Neural cell (in vitro differentiated cells): ENCODE results near the gene PUM1. TPM values are rescaled to one million over a fixed set of nuclear protein-coding genes. Genes with fewer than 3 reads are reported as not detected.

Source experiments
- H2AFZ ChIP-seq: fragments of 200-600, 300-800 bp; sonication (generic), shearing (Covaris generic); 2 replicates; pipeline ENCODE4 v1.6.0; 2014; ENCODE audit warnings: low read depth, mild to moderate bottlenecking, antibody characterized with exemption, low read length, moderate library complexity
- H3F3A ChIP-seq: fragments of 200-600 bp; shearing (Covaris generic); 2 replicates; pipeline ENCODE4 v1.6.1; 2016; ENCODE audit warnings: mild to moderate bottlenecking, moderate library complexity, mixed read lengths, antibody characterized with exemption, low read length; ENCODE audit not compliant: insufficient read depth, poor library complexity, severe bottlenecking
- H3K27ac ChIP-seq: fragments of 200-600, 300-800 bp; sonication (generic), shearing (Covaris generic); 2 replicates; pipeline ENCODE4 v1.5.1; 2014; ENCODE audit warnings: mild to moderate bottlenecking, low read length, moderate library complexity
- H3K27me3 ChIP-seq: fragments of 300-800, 200-600 bp; sonication (generic), shearing (Covaris generic); 2 replicates; pipeline ENCODE4 v1.6.0; 2014; ENCODE audit warnings: mild to moderate bottlenecking, low read depth, low read length, moderate library complexity; ENCODE audit not compliant: insufficient read depth
- H3K36me3 ChIP-seq: fragments of 300-800, 200-600 bp; sonication (generic), shearing (Covaris generic); 2 replicates; pipeline ENCODE4 v1.5.1; 2014; ENCODE audit warnings: mild to moderate bottlenecking, antibody characterized with exemption, low read length, moderate library complexity; ENCODE audit not compliant: insufficient read depth
- H3K4me2 ChIP-seq: fragments of 300-800, 200-600 bp; sonication (generic), shearing (Covaris generic); 2 replicates; pipeline ENCODE4 v1.6.0; 2014; ENCODE audit warnings: mild to moderate bottlenecking, low read length
- H3K4me3 ChIP-seq: fragments of 300-800, 200-600 bp; sonication (generic), shearing (Covaris generic); 2 replicates; pipeline ENCODE4 v1.5.1; 2014; ENCODE audit warnings: mild to moderate bottlenecking, low read length, moderate library complexity
- H3K79me2 ChIP-seq: fragments of 200-600 bp; shearing (Covaris generic); replicated peaks from 2 replicates; pipeline ENCODE4 v1.6.0; 2014; ENCODE audit warnings: mild to moderate bottlenecking, low read length, moderate library complexity; ENCODE audit not compliant: insufficient read depth
- H3K9ac ChIP-seq: fragments of 300-800, 200-600 bp; sonication (generic), shearing (Covaris generic); 2 replicates; pipeline ENCODE4 v1.6.1; 2016; ENCODE audit warnings: mild to moderate bottlenecking, low read length, mixed read lengths
- H3K9me2 ChIP-seq: fragments of 200-600 bp; shearing (Covaris generic); 2 replicates; pipeline ENCODE4 v1.6.1; 2016; ENCODE audit warnings: mild to moderate bottlenecking, low read length, mixed read lengths; ENCODE audit not compliant: insufficient read depth
- H3K9me3 ChIP-seq: fragments of 200-600, 300-800 bp; sonication (generic), shearing (Covaris generic); 2 replicates; pipeline ENCODE4 v1.6.1; 2016; ENCODE audit warnings: mild to moderate bottlenecking, mixed run types, low read length, moderate library complexity, mixed read lengths
- H4K20me1 ChIP-seq: fragments of 200-600 bp; shearing (Covaris generic); 2 replicates; pipeline ENCODE4 v1.6.1; 2016; ENCODE audit warnings: mild to moderate bottlenecking, mixed run types; ENCODE audit not compliant: insufficient read depth
- CTCF ChIP-seq: fragments of 450-650 bp; IDR thresholded peaks from 2 replicates; pipeline ENCODE4 v1.5.1; 2014; ENCODE audit warnings: antibody characterized with exemption, mild to moderate bottlenecking, moderate library complexity; ENCODE audit not compliant: poor library complexity, severe bottlenecking
- EP300 ChIP-seq: fragments of 450-650 bp; conservative IDR thresholded peaks from 2 replicates; pipeline ENCODE4 v1.6.1; 2014; ENCODE audit warnings: antibody characterized with exemption, mild to moderate bottlenecking, moderate library complexity; ENCODE audit not compliant: poor library complexity, severe bottlenecking
- EZH2 ChIP-seq: fragments of 200-600, 300-800 bp; shearing (Covaris generic), sonication (generic); IDR thresholded peaks from 2 replicates; pipeline ENCODE4 v1.6.1; 2014; ENCODE audit warnings: antibody characterized with exemption, low read length, borderline replicate concordance, mild to moderate bottlenecking; ENCODE audit not compliant: insufficient read depth, poor library complexity, severe bottlenecking
- MXI1 ChIP-seq: fragments of 450-650 bp; conservative IDR thresholded peaks from 2 replicates; pipeline ENCODE4 v1.6.1; 2014; ENCODE audit warnings: antibody characterized with exemption, mild to moderate bottlenecking; ENCODE audit not compliant: poor library complexity, severe bottlenecking
- POLR2AphosphoS5 ChIP-seq: IDR thresholded peaks from 2 replicates; pipeline ENCODE4 v1.6.1; 2012
- RAD21 ChIP-seq: fragments of 450-650 bp; conservative IDR thresholded peaks from 2 replicates; pipeline ENCODE4 v1.6.1; 2014; ENCODE audit warnings: antibody characterized with exemption, mild to moderate bottlenecking, moderate library complexity
- REST ChIP-seq: IDR thresholded peaks from 2 replicates; pipeline ENCODE4 v1.6.1; 2012; ENCODE audit warnings: borderline replicate concordance
- SMC3 ChIP-seq: fragments of 450-650 bp; conservative IDR thresholded peaks from 2 replicates; pipeline ENCODE4 v1.6.1; 2014; ENCODE audit warnings: antibody characterized with exemption, mild to moderate bottlenecking, moderate library complexity; ENCODE audit not compliant: poor library complexity
- TAF1 ChIP-seq: IDR thresholded peaks from 2 replicates; pipeline ENCODE4 v1.6.1; 2012; ENCODE audit warnings: low read depth
- polyA plus RNA-seq: library from polyadenylated mRNA; depleted of rRNA; stranded (reverse); fragments of >200 nt; gene quantifications from 2 replicates; pipeline ENCODE4 v1.2.3, GENCODE V29; 2014

The PUM1 gene
- polyA plus RNA-seq, 1 donor from 2014 or later: 60.8 TPM

DNA sequence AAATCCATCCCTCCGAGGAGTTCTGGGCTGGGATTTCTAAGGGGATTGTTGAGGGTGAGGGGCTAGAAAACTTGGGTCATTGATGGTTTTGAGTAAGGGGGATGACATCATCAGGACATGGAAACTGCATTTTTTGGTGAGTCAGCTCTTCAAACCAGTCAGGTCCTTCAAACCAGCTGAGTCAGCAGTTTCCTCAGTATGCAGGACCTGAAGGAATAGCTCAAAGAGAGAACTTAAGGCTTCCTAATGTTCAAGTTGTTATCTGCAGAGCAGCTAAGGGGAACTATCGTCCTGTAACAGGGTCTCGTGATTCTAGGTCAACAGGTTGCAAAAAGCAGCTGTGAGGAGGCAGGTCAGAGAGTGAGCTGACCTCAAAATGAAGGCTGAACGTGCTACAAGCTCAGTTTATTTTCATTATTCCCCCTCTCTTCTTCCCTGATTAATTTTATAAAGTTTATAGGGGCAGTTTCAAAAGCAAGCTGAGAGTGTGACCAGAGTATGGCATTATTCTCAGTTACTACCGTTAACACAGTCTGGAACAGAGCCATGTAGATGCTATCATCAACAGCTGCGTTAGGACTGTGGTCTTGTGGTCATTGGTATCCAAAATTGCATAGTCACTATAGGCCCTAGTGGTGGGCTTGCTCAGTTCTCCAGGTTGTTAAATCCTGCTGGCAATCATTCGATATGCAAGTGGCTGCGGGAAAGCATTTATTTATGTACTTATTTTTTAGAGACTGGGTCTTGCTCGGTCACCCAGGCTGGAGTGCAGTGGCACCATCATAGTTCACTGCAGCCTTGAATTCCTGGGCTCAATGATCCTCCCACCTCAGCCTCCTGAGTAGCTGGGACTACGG lies 146.3 kb downstream of the PUM1 start:
- no peak overlapping the region for H3K4me2 ChIP-seq
- H3K27me3 ChIP-seq: no peaks in the 10 kb centered on the region
- H3F3A ChIP-seq: no peaks in the 10 kb centered on the region
- H4K20me1 ChIP-seq: no peaks in the 10 kb centered on the region
- H3K36me3 ChIP-seq: no peaks in the 10 kb centered on the region
- H3K9me3 ChIP-seq: no peaks in the 10 kb centered on the region
- no peak overlapping the region for H3K4me3 ChIP-seq
- H3K9ac ChIP-seq: no peak overlapping the region
- H2AFZ ChIP-seq: no peak overlapping the region
- H3K9me2 ChIP-seq: no peaks in the 10 kb centered on the region
- no peak overlapping the region for H3K27ac ChIP-seq
- H3K79me2 ChIP-seq: no peaks in the 10 kb centered on the region
- TF ChIP-seq EP300: no peak
- TF ChIP-seq EZH2: no peak
- TF ChIP-seq MXI1: no peak
- no peak for TF ChIP-seq POLR2AphosphoS5
- TF ChIP-seq CTCF: no peak
- TF ChIP-seq SMC3: no peak
- no peak for TF ChIP-seq RAD21
- TF ChIP-seq REST: no peak
- TF ChIP-seq TAF1: no peak

GRCh38 chr1:30916296-30916695 lies 149.2 kb downstream of the PUM1 start:
- Histone ChIP-seq H3K4me3 (no peak overlapping the region), H3K36me3 (no peaks in the 10 kb centered on the region), H3K27ac (no peak overlapping the region), H4K20me1 (no peaks in the 10 kb centered on the region), H3K9me3 (no peaks in the 10 kb centered on the region), H3K9me2 (no peaks in the 10 kb centered on the region), H3F3A (no peaks in the 10 kb centered on the region), H3K4me2 (no peak overlapping the region), H3K79me2 (no peaks in the 10 kb centered on the region), H2AFZ (no peak overlapping the region), H3K9ac (no peak overlapping the region), H3K27me3 (no peaks in the 10 kb centered on the region)
- TF ChIP-seq EZH2 (no peak), REST (no peak)
